Heart left ventricle (tissue), 13 donors: ENCODE results near the gene ZNF217.
"Not testable (repeated sequence)": the region's sequence is repeated elsewhere in the genome, so short reads cannot be mapped to it uniquely, and the experiment has no call there.

Experiments
- POLR2A ChIP-seq, 2 donors: fragments of 450-650 bp; IDR thresholded peaks; one replicate each; pipeline ENCODE4 v1.6.1; 2017; ENCODE audit warnings: antibody characterized with exemption in 2 of 2, mild to moderate bottlenecking in 2 of 2, moderate library complexity in 2 of 2
- TF ChIP-seq, protein P1 (sequence below), 12 donors: fragments of 200-600 bp; sonication (generic) in 4 of 12; IDR thresholded peaks; one replicate each; pipeline versions ENCODE4 v1.5.0 to v1.8.0; 2018 to 2022; ENCODE audit warnings: antibody characterized with exemption in 12 of 12, mild to moderate bottlenecking in 5 of 12
- donor health status: ischemic (EF 13 %, LVEDD 7.1; RV severe dilation, severe dysfunction).
- donor health status: DM: no; HTN: yes; CAD: no.
- donor health status: DM: no; HTN: no; CAD: no.
- donor health status: ischemic (EF 25% LVEDD 6.9; RV normal size, moderate dysfunction).
- donor health status: ischemic (EF 25% LVEDD 5.7; RV mildly dilated, moderate dysfunction).
- donor health status: ischemic (EF 35%, LVEDD 5.7; RV mildly dilated, moderate dysfunction).
- donor health status: nonischemic (EF 11% LVEDD 7.7; RV severe dilation, severe dysfunction).
- donor health status: DM: yes; HTN: yes; CAD: no.
- donor health status: PGD.
- donor health status: ischemic (EF 29% LVEDD 5.4; RV normal size, mild dysfunction).
- donor health status: nonischemic (EF 23%, LVEDD 6.1; RV moderate dilation, normal function).

DNA sequence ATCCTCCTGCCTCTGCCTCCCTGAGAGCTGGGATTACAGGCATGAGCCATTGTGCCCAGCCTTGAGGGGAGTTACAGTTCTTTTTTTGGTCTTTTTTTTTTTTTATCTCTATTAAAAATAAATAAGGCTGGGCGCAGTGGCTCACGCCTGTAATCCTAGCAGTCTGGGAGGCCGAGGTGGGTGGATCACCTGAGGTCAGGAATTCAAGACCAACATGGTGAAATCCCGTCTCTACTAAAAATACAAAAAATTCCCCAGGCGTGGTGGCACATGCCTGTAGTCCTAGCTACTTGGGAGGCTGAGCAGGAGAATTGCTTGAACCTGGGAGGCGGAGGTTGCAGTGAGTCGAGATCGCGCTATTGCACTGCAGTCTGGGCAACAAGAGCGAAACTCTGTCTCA, 33.4 kb upstream of the ZNF217 start:
- TF ChIP-seq, protein P1, sequence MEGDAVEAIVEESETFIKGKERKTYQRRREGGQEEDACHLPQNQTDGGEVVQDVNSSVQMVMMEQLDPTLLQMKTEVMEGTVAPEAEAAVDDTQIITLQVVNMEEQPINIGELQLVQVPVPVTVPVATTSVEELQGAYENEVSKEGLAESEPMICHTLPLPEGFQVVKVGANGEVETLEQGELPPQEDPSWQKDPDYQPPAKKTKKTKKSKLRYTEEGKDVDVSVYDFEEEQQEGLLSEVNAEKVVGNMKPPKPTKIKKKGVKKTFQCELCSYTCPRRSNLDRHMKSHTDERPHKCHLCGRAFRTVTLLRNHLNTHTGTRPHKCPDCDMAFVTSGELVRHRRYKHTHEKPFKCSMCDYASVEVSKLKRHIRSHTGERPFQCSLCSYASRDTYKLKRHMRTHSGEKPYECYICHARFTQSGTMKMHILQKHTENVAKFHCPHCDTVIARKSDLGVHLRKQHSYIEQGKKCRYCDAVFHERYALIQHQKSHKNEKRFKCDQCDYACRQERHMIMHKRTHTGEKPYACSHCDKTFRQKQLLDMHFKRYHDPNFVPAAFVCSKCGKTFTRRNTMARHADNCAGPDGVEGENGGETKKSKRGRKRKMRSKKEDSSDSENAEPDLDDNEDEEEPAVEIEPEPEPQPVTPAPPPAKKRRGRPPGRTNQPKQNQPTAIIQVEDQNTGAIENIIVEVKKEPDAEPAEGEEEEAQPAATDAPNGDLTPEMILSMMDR (IDR thresholded peaks at IDR 0.05): not testable (repeated sequence)
- TF ChIP-seq POLR2A (IDR thresholded peaks at IDR 0.05): not testable (repeated sequence)
